NT2/D1 (cell line): ENCODE measurements around the gene PTGDS.

Experiments used
- YY1 ChIP-seq: IDR thresholded peaks from 2 replicates; pipeline ENCODE4 v1.6.1; 2011; ENCODE audit not compliant: insufficient read length, insufficient read depth
- ZNF274 ChIP-seq: IDR thresholded peaks from 2 replicates; pipeline ENCODE4 v1.6.1; 2011; ENCODE audit warnings: mild to moderate bottlenecking, low read depth, low read length

GRCh38 chr9:136957461-136957860, 19.8 kb upstream of the PTGDS start:
- TF ChIP-seq YY1 (no peak), ZNF274 (no peak)
